GM23248 (cell line): ENCODE measurements around the gene SUMF1. TPM values are rescaled to one million over a fixed set of nuclear protein-coding genes. Genes with fewer than 3 reads are reported as not detected.

Experiments used
- DNase-seq: peaks from one replicate; pipeline ENCODE4 v3.0.0-alpha.2; 2015
- H2AFZ ChIP-seq: fragments of 200-600 bp; sonication (generic); 2 replicates; pipeline ENCODE4 v1.6.1; 2016; ENCODE audit warnings: antibody characterized with exemption
- H3F3A ChIP-seq: fragments of 200-600 bp; sonication (generic); 2 replicates; pipeline ENCODE4 v1.6.1; 2016; ENCODE audit warnings: mild to moderate bottlenecking, antibody characterized with exemption, mixed run types; ENCODE audit not compliant: insufficient read depth
- H3K27ac ChIP-seq: fragments of 200-600 bp; sonication (generic); 2 replicates; pipeline ENCODE4 v1.5.1; 2016; ENCODE audit warnings: mild to moderate bottlenecking
- H3K27me3 ChIP-seq: fragments of 200-600 bp; sonication (generic); replicated peaks from 2 replicates; pipeline ENCODE4 v1.6.1; 2016; ENCODE audit warnings: mild to moderate bottlenecking; ENCODE audit not compliant: insufficient read depth
- H3K36me3 ChIP-seq: fragments of 200-600 bp; sonication (generic); 2 replicates; pipeline ENCODE4 v1.6.1; 2016; ENCODE audit warnings: low read depth, mild to moderate bottlenecking
- H3K4me1 ChIP-seq: fragments of 200-600 bp; sonication (generic); 2 replicates; pipeline ENCODE4 v1.6.1; 2016; ENCODE audit warnings: mild to moderate bottlenecking; ENCODE audit not compliant: insufficient read depth
- H3K4me2 ChIP-seq: fragments of 200-600 bp; sonication (generic); one replicate; pipeline ENCODE4 v1.6.1; 2016; ENCODE audit warnings: mild to moderate bottlenecking; ENCODE audit not compliant: unreplicated experiment
- H3K4me3 ChIP-seq: fragments of 200-600 bp; sonication (generic); 2 replicates; pipeline ENCODE4 v1.5.1; 2016; ENCODE audit warnings: mild to moderate bottlenecking
- H3K79me2 ChIP-seq: fragments of 200-600 bp; sonication (generic); 2 replicates; pipeline ENCODE4 v1.6.1; 2016; ENCODE audit warnings: mild to moderate bottlenecking; ENCODE audit not compliant: insufficient read depth
- H3K9ac ChIP-seq: fragments of 200-600 bp; sonication (generic); 2 replicates; pipeline ENCODE4 v1.6.1; 2016; ENCODE audit warnings: mild to moderate bottlenecking
- H3K9me2 ChIP-seq: fragments of 200-600 bp; sonication (generic); 2 replicates; pipeline ENCODE4 v1.6.1; 2016; ENCODE audit warnings: mixed run types, mild to moderate bottlenecking, moderate library complexity; ENCODE audit not compliant: insufficient read depth
- H3K9me3 ChIP-seq: fragments of 200-600 bp; sonication (generic); one replicate; pipeline ENCODE4 v1.6.1; 2017; ENCODE audit warnings: low read depth
- H4K20me1 ChIP-seq: fragments of 200-600 bp; sonication (generic); 2 replicates; pipeline ENCODE4 v1.6.0; 2016; ENCODE audit not compliant: insufficient read depth
- EZH2 ChIP-seq: fragments of 200-600 bp; sonication (generic); IDR thresholded peaks from 2 replicates; pipeline ENCODE4 v1.6.1; 2018; ENCODE audit warnings: antibody characterized with exemption, mild to moderate bottlenecking; ENCODE audit not compliant: insufficient read depth, poor library complexity, severe bottlenecking
- EZH2phosphoT487 ChIP-seq: fragments of 200-600 bp; sonication (generic); IDR thresholded peaks from 2 replicates; pipeline ENCODE4 v1.6.1; 2018; ENCODE audit warnings: antibody characterized with exemption, moderate library complexity, mild to moderate bottlenecking, low read depth; ENCODE audit not compliant: insufficient read depth
- WGBS, 2 experiments: methylation state at CpG; one replicate each; pipeline ENCODE4 v1.1.6; 2015 to 2017; ENCODE audit warnings: low lambda C conversion rate in 2 of 2, low coverage in 1 of 2; ENCODE audit errors: missing lambda C conversion rate in 2 of 2; 5-methylcytosine and 5-hydroxymethylcytosine counted together
- in situ Hi-C: fragments of 300-500 bp; cut with MboI; formaldehyde crosslinking; loops from 2 replicates; pipeline ENCODE4 v1.15.0; 2020
- polyA plus RNA-seq: library from polyadenylated mRNA; unstranded; fragments of >200 nt; fragmentation: Nextera tagmentation; extraction: Ambion mirVana; gene quantifications from 2 replicates; pipeline ENCODE4 v1.2.1, GENCODE V29; 2016
- total RNA-seq: library from RNA; depleted of rRNA; stranded (reverse); fragments of >200 nt; shearing (Covaris generic); gene quantifications from 2 replicates; pipeline ENCODE4 v1.2.3, GENCODE V29; 2014

The SUMF1 gene
- total and polyA plus RNA-seq, 2 experiments from 2014 or later = 55.3 to 88.1 TPM

DNA sequence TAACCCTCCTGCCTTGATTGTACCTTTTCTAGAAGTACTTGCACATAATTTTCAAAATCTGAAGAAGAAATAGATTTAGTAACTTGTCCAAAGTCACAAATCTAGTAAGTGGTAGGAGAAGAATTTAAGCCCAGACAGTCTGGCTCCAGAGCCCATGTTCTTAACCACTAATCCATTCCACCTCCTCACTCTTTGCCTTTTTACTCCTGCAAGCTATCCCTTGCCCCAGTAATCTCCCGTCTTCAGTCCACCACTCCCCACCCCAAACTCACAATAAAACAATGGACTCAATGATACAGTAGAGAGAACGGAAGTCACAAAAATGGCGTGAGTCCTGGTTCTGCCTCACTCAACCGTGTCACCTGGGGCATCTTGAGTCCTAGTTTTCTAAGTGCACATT, 115.2 kb downstream of the SUMF1 start:
- no peaks in the 10 kb centered on the region for H4K20me1 ChIP-seq
- peak; percentile 41 for DNase-seq
- no peaks in the 10 kb centered on the region for H3K79me2 ChIP-seq
- peak overlapping the region; percentile 61; the same call in 1 of the 2 replicates for H2AFZ ChIP-seq
- no peaks in the 10 kb centered on the region for H3K36me3 ChIP-seq
- H3K4me2 ChIP-seq = peak overlapping the region; percentile 82
- H3K9ac ChIP-seq = peak overlapping the region; percentile 59; the same call in 1 of the 2 replicates
- no peak overlapping the region; the same call in 1 of the 2 replicates for H3K4me3 ChIP-seq
- H3K9me2 ChIP-seq = no peaks in the 10 kb centered on the region
- WGBS, 2 experiments = 78 to 81% methylated on average over 4 of the region's 4 CpGs
- in situ Hi-C loops = loop anchor here (5.0 kb wide), 1 partner anchor 290 kb away; no protein-coding TSS in a partner anchor
- H3K27me3 ChIP-seq = no peaks in the 10 kb centered on the region
- no peaks in the 10 kb centered on the region for H3K9me3 ChIP-seq
- peak overlapping the region; percentile 56 for H3K27ac ChIP-seq
- H3F3A ChIP-seq = 0 out of 2 replicates have a peak, but pooled peaks cover 9% of the 10 kb centered on the region
- no peak for TF ChIP-seq EZH2phosphoT487
- no peak for TF ChIP-seq EZH2
- peaks cover 17% of the 10 kb centered on the region for H3K4me1 ChIP-seq

DNA sequence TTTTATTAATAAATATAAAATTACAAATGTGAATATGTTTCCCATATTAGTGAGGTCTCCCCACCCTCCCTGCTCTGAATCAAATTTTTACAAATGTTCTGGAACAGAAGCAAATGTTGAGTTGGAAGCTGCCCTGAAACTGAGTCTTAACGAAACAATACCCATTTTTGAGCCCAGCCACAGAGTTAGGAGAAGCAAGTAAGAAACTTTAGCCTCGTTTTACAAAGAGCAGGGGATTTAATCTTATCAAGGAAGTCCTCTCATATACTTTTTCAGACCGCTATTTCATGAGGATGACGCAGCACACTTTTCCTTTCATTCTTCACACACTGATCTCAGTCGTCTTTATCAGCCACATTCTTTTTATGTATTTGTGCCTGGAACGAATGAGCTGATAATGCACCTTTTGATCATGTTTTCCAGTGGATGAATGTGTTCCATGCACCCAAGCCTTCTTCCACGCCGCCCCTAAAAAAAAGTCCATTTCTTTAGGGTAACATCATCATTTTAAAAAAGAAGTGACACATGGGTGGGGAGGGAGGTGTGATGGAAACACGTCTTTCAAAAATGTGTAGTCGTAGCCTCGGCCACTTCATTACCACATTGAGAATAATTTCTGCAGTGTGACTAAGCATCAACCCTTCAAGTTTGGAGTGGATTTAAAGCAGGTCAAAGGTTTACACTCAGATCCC, 115.8 kb downstream of the SUMF1 start:
- H3K9me3 ChIP-seq = no peaks in the 10 kb centered on the region
- in situ Hi-C loops = loop anchor here (5.0 kb wide), 1 partner anchor 291 kb away; no protein-coding TSS in a partner anchor
- H3K27me3 ChIP-seq = no peaks in the 10 kb centered on the region
- no peaks in the 10 kb centered on the region for H3K79me2 ChIP-seq
- no peaks in the 10 kb centered on the region for H4K20me1 ChIP-seq
- peaks cover 17% of the 10 kb centered on the region for H3K4me1 ChIP-seq
- H3K9me2 ChIP-seq = no peaks in the 10 kb centered on the region
- H3F3A ChIP-seq = 0 out of 2 replicates have a peak, but pooled peaks cover 9% of the 10 kb centered on the region
- H3K4me2 ChIP-seq = peak overlapping the region; percentile 82
- peak overlapping the region; percentile 59 for H3K9ac ChIP-seq
- 23 to 29% methylated on average over 11 of the region's 11 CpGs for WGBS, 2 experiments
- H2AFZ ChIP-seq = peak overlapping the region; percentile 61
- DNase-seq = peak; percentile 65
- peak overlapping the region; percentile 56 for H3K27ac ChIP-seq
- TF ChIP-seq EZH2 = no peak
- no peak for TF ChIP-seq EZH2phosphoT487
- H3K4me3 ChIP-seq = peak overlapping the region; percentile 51
- H3K36me3 ChIP-seq = no peaks in the 10 kb centered on the region

DNA sequence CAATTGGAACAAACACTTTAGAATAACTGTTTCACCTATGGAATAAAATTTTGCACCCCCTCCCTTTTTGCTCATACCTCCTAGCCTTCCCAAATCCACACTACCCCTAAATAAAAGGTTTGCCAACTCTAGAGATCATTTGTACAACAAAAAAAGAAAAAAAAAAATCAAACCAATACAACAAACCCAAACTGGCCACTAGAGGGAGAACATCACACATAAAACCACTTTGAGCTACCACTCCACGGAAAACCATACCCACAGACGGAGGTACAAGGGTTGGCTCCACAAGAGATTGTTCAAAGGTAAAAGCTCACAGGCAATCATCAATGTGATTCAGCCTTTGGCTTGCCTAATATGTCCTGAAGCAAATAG, 116.3 kb downstream of the SUMF1 start:
- H3K27me3 ChIP-seq = no peaks in the 10 kb centered on the region
- H2AFZ ChIP-seq = peak overlapping the region; percentile 61
- 0 out of 2 replicates have a peak, but pooled peaks cover 9% of the 10 kb centered on the region for H3F3A ChIP-seq
- peaks cover 15% of the 10 kb centered on the region for H3K4me1 ChIP-seq
- 2 to 5% methylated on average over 2 of the region's 2 CpGs for WGBS, 2 experiments
- no peaks in the 10 kb centered on the region for H3K9me2 ChIP-seq
- DNase-seq = peak; percentile 79
- H3K27ac ChIP-seq = peak overlapping the region; percentile 56
- peak overlapping the region; percentile 59 for H3K9ac ChIP-seq
- no peaks in the 10 kb centered on the region for H4K20me1 ChIP-seq
- no peaks in the 10 kb centered on the region for H3K79me2 ChIP-seq
- H3K4me3 ChIP-seq = peak overlapping the region; percentile 51
- no peak for TF ChIP-seq EZH2
- no peak for TF ChIP-seq EZH2phosphoT487
- H3K9me3 ChIP-seq = no peaks in the 10 kb centered on the region
- H3K4me2 ChIP-seq = peak overlapping the region; percentile 82
- in situ Hi-C loops = loop anchor here (5.0 kb wide), 1 partner anchor 292 kb away; no protein-coding TSS in a partner anchor
- H3K36me3 ChIP-seq = no peaks in the 10 kb centered on the region

DNA sequence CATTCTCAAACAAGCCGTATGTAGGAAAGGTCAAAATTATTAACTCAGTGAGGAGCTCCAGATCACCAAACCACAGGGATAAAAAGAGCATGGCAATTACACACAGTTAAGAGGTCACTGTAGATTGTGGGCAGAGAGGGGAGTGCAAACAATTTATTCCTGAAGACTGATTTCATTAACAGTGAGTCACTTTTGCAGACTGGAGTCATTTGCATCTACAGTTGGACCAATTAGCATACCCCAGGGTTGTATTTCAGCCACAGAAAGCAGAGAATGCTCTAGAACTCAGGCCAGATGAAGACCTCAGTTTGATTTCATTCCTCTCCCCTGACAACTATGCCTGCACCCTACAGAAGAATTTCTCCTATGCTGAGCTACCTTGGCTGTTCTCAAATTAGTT, 123.8 kb downstream of the SUMF1 start:
- Histone ChIP-seq H2AFZ (0 out of 2 replicates have a peak overlapping the region, but pooled peaks have one; percentile 6), H3K4me1 (peaks cover 14% of the 10 kb centered on the region), H3K9me3 (no peaks in the 10 kb centered on the region), H3K27ac (0 out of 2 replicates have a peak overlapping the region, but pooled peaks have one; percentile 17), H3K79me2 (no peaks in the 10 kb centered on the region), H3K4me2 (peak overlapping the region; percentile 31), H3K9me2 (no peaks in the 10 kb centered on the region), H3K36me3 (no peaks in the 10 kb centered on the region), H3K9ac (no peak overlapping the region), H3K27me3 (no peaks in the 10 kb centered on the region), H4K20me1 (no peaks in the 10 kb centered on the region), H3F3A (peaks cover 11% of the 10 kb centered on the region), H3K4me3 (no peak overlapping the region)
- TF ChIP-seq EZH2 = no peak
- TF ChIP-seq EZH2phosphoT487 = no peak
- peak; percentile 69 for DNase-seq
- 3 to 6% methylated on average over 1 of the region's 1 CpG for WGBS, 2 experiments
- in situ Hi-C loops = loop anchor here (25.0 kb wide), 1 partner anchor 719 kb away; no protein-coding TSS in a partner anchor
